Liver (tissue), 9 donors: Measurements from ENCODE around the gene FUT2. TPM values are rescaled to one million over a fixed set of nuclear protein-coding genes. Genes with fewer than 3 reads are reported as not detected.
A peak's percentile ranks its signal among the peaks of the same experiment; 100 is the strongest.

Experiments used
- DNase-seq: peaks from one replicate; pipeline ENCODE4 v3.0.0-alpha.2; 2017; ENCODE audit warnings: low spot score
- H3K27ac ChIP-seq, 2 donors: one replicate each; pipeline ENCODE4 v1.7.0; 2013; ENCODE audit warnings: inconsistent platforms in 2 of 2, low read length in 2 of 2, control low read depth in 1 of 2, low read depth in 1 of 2, mild to moderate bottlenecking in 1 of 2
- H3K27me3 ChIP-seq, 4 donors: one replicate each; pipeline versions ENCODE4 v1.6.1 to v1.7.0; 2013; ENCODE audit warnings: low read length in 3 of 4, inconsistent platforms in 1 of 4, mild to moderate bottlenecking in 1 of 4, moderate library complexity in 1 of 4; ENCODE audit not compliant: control insufficient read depth in 4 of 4, insufficient read depth in 4 of 4
- H3K36me3 ChIP-seq, 4 donors: one replicate each; pipeline versions ENCODE4 v1.6.1 to v1.7.0; 2013; ENCODE audit warnings: low read length in 3 of 4, mild to moderate bottlenecking in 3 of 4, low read depth in 1 of 4, moderate library complexity in 1 of 4; ENCODE audit not compliant: control insufficient read depth in 4 of 4, insufficient read depth in 3 of 4
- H3K4me1 ChIP-seq, 4 donors: one replicate each; pipeline versions ENCODE4 v1.6.1 to v1.7.0; 2013; ENCODE audit warnings: low read length in 3 of 4, mild to moderate bottlenecking in 3 of 4, moderate library complexity in 1 of 4; ENCODE audit not compliant: control insufficient read depth in 4 of 4, insufficient read depth in 4 of 4
- H3K4me3 ChIP-seq, 3 donors: one replicate each; pipeline versions ENCODE4 v1.6.1 to v1.7.0; 2013; ENCODE audit warnings: low read length in 3 of 3, control low read depth in 1 of 3, low read depth in 1 of 3, mild to moderate bottlenecking in 1 of 3
- H3K9ac ChIP-seq, 2 donors: one replicate each; pipeline ENCODE4 v1.7.0; 2013; ENCODE audit warnings: low read length in 2 of 2, mild to moderate bottlenecking in 2 of 2, moderate library complexity in 2 of 2, control low read depth in 1 of 2, low read depth in 1 of 2
- H3K9me3 ChIP-seq, 4 donors: one replicate each; pipeline versions ENCODE4 v1.6.1 to v1.7.0; 2013; ENCODE audit warnings: low read length in 3 of 4; ENCODE audit not compliant: control insufficient read depth in 4 of 4
- EGR1 ChIP-seq, 2 donors: IDR thresholded peaks; 2 replicates each; pipeline ENCODE4 v1.6.1; 2016 to 2018; ENCODE audit warnings: antibody characterized with exemption in 2 of 2, low read depth in 2 of 2
- FOXA2 ChIP-seq: IDR thresholded peaks from 2 replicates; pipeline ENCODE4 v1.6.1; 2016; ENCODE audit warnings: antibody characterized with exemption
- GABPA ChIP-seq, 2 donors: IDR thresholded peaks in 1 of 2; conservative IDR thresholded peaks in 1 of 2; 2 replicates each; pipeline ENCODE4 v1.6.1; 2016; ENCODE audit warnings: antibody characterized with exemption in 2 of 2, mild to moderate bottlenecking in 1 of 2, moderate library complexity in 1 of 2
- HNF4A ChIP-seq, 2 donors: conservative IDR thresholded peaks; 2 replicates each; pipeline ENCODE4 v1.6.1; 2016; ENCODE audit warnings: antibody characterized with exemption in 2 of 2, mild to moderate bottlenecking in 2 of 2
- RXRA ChIP-seq, 2 donors: IDR thresholded peaks; 2 replicates each; pipeline ENCODE4 v1.6.1; 2017 to 2018; ENCODE audit warnings: antibody characterized with exemption in 2 of 2, mild to moderate bottlenecking in 1 of 2
- SP1 ChIP-seq: IDR thresholded peaks from 2 replicates; pipeline ENCODE4 v1.6.1; 2018; ENCODE audit warnings: antibody characterized with exemption, mild to moderate bottlenecking
- YY1 ChIP-seq: IDR thresholded peaks from 2 replicates; pipeline ENCODE4 v1.6.1; 2016; ENCODE audit warnings: antibody characterized with exemption, mild to moderate bottlenecking
- WGBS: extraction: QIAGEN DNeasy Blood & Tissue Kit; methylation state at CpG from one replicate; pipeline ENCODE4 v1.1.7; 2013; 5-methylcytosine and 5-hydroxymethylcytosine counted together
- polyA plus RNA-seq, 2 donors: library from polyadenylated mRNA; stranded (reverse) in 1 of 2; unstranded in 1 of 2; fragments of 200-250 nt in 1 of 2; fragments of >200 nt in 1 of 2; fragmentation: Nextera tagmentation in 1 of 2; extraction: Ambion mirVana in 1 of 2; gene quantifications; one replicate each; pipeline versions ENCODE4 v1.2.1 to v1.2.3, GENCODE V29; 2013 to 2015
- total RNA-seq, 2 donors: library from RNA; depleted of rRNA; stranded (reverse); fragments of >200 nt; gene quantifications; one replicate each; pipeline ENCODE4 v1.2.3, GENCODE V29; 2014
- TF ChIP-seq, protein P1 (sequence below): IDR thresholded peaks from 2 replicates; pipeline ENCODE4 v1.6.1; 2016; ENCODE audit warnings: antibody characterized with exemption
- TF ChIP-seq, protein P2 (sequence below): IDR thresholded peaks from 2 replicates; pipeline ENCODE4 v1.6.1; 2016; ENCODE audit warnings: antibody characterized with exemption
- donor health status: healthy.
- donor health status: healthy.
- donor health status: healthy.
- donor health status: healthy.
- donor health status: healthy.

The FUT2 gene
- total and polyA plus RNA-seq, 4 donors: 0.02 to 0.38 (median 0.05) TPM; not detected in 1

DNA sequence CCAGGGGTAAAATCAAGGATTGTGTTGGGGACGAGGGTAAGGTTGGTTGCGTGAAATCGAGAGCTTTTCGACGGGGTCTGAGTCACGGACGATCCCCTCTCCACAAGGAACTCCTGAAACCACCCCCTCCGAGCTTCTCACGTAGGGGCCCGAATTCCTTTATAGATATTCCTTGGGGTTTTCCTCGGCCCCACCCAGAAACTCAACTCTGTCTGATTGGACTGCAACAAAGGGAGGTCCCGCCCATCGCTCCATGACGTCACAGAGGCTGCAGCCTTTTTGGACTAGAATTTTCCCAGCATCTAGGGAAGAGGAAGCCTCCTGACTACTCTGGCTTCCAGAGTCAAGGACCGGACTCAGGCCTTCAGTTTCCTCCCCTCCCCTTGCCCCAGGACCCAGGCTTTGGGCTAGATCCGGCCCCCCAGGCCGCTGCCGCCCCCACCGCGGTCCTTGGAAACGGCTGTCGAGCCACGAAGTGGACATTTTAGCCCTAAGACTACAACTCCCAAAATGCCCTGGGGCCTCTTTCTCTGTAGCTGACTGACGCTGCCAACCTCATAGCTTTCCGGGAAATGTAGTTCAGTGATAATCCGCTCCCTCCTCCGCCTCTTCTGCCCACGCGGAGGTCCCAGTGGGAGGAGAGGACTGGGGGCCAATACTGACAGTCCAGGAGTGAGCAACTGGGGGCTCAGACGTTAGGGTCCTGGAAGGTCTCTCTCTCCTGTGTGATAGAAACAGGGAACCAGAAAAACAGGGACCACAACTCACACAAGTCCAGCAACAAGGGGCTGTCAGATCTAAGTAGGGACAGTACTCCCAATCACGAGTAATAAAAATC is 51.2 kb downstream of the FUT2 start, which contains the start of gene IZUMO1:
TSS of gene IZUMO1 (minus strand) at position 172 of the 838 bp plus-strand sequence. CDS start 1,050 bp downstream, outside the sequence.
- Histone ChIP-seq H3K27me3 (no peaks in the 10 kb centered on the region), H3K27ac (peak within 1 kb of the TSS in 1 of 2 donors; percentile 55), H3K4me3 (peak within 1 kb of the TSS in 1 of 3 donors; percentile 10), H3K9ac (no peak within 1 kb of the TSS), H3K36me3 (no peaks in the 10 kb centered on the region), H3K4me1 (peaks cover 0 to 2% (median 0%) of the 10 kb centered on the region in 4 donors), H3K9me3 (no peaks in the 10 kb centered on the region)
- peak; percentile 89 for DNase-seq
- 17% methylated on average over 31 of the region's 31 CpGs for WGBS
- peak; percentile 20 for TF ChIP-seq YY1
- TF ChIP-seq HNF4A (conservative IDR thresholded peaks at IDR 0.05): peak in 1 of 2 donors; percentile 13
- no peak for TF ChIP-seq FOXA2

DNA sequence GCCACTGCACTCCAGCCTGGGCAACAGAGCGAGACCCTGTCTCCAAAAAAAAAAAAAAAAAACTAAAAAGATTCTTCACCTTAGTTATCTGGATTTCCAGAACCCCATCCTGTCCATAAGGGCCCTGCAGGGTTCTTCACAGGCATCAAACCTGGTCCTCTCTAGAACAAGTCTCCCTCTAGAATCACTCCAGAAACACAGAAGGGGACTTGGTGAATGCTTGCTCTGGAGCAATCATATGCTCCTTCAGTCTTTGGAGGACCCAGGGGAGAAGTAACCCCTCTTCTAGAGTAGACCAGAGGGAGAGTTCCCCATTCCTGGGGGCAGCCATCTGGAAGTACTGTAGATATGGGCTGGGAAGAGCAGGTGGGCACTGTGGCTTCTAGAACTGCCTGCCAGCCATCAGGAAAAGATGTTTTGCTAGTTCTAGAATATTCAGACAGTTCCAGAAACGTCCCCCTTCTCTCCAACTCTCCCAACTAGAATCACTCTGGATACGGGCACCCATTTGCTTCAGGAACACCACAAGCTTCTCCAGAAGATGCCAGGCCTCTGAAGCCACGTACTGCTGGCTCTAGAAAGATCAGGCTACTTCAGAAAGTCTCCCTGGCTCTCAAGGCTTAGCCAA is 53.9 kb downstream of the FUT2 start:
- Histone ChIP-seq H3K9ac (no peak overlapping the region), H3K27ac (no peak overlapping the region), H3K27me3 (no peaks in the 10 kb centered on the region), H3K4me1 (peaks cover 0 to 6% (median 3%) of the 10 kb centered on the region in 4 donors), H3K4me3 (no peak overlapping the region), H3K9me3 (no peaks in the 10 kb centered on the region), H3K36me3 (no peaks in the 10 kb centered on the region)
- TF ChIP-seq, protein P1, sequence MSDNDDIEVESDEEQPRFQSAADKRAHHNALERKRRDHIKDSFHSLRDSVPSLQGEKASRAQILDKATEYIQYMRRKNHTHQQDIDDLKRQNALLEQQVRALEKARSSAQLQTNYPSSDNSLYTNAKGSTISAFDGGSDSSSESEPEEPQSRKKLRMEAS: no peak
- TF ChIP-seq SP1 (no peak), EGR1 (IDR thresholded peaks at IDR 0.05; ENCODE audit: low read depth in 2 of 2) (no peak), GABPA (IDR thresholded peaks at IDR 0.05 in 1 of 2, conservative IDR thresholded peaks at IDR 0.05 in 1 of 2) (no peak)
- TF ChIP-seq, protein P2, sequence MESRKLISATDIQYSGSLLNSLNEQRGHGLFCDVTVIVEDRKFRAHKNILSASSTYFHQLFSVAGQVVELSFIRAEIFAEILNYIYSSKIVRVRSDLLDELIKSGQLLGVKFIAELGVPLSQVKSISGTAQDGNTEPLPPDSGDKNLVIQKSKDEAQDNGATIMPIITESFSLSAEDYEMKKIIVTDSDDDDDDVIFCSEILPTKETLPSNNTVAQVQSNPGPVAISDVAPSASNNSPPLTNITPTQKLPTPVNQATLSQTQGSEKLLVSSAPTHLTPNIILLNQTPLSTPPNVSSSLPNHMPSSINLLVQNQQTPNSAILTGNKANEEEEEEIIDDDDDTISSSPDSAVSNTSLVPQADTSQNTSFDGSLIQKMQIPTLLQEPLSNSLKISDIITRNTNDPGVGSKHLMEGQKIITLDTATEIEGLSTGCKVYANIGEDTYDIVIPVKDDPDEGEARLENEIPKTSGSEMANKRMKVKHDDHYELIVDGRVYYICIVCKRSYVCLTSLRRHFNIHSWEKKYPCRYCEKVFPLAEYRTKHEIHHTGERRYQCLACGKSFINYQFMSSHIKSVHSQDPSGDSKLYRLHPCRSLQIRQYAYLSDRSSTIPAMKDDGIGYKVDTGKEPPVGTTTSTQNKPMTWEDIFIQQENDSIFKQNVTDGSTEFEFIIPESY: no peak
- WGBS: 88% methylated on average over 4 of the region's 4 CpGs
- no peak for DNase-seq

DNA sequence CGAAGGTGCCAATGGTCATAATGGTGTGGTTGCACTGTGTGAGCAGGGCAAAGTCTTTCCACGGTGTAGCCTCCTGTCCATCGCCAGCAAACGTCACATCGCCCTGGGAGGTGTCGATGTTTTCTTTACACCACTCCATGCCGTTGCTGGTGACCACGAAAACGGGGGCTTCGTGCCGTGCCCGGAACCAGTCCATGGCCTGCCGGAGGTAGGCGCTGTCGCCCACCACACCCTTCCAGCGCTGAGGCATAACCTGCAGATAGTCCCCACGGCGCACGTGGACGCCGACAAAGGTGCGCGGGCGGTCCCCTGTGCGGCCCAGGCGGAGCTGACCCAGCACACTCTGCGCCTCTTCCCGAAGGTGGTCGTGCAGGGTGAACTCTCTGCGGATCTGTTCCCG is 54.6 kb downstream of the FUT2 start:
- WGBS: 87% methylated on average over 31 of the region's 31 CpGs
- H3K4me3 ChIP-seq: no peak overlapping the region
- H3K36me3 ChIP-seq: no peaks in the 10 kb centered on the region
- no peak overlapping the region for H3K9ac ChIP-seq
- no peak overlapping the region for H3K27ac ChIP-seq
- TF ChIP-seq HNF4A (conservative IDR thresholded peaks at IDR 0.05) (peak; percentile 26 to 43), RXRA (IDR thresholded peaks at IDR 0.05) (no peak), FOXA2 (no peak)
- DNase-seq: no peak
- peaks cover 0 to 9% (median 4%) of the 10 kb centered on the region in 4 donors for H3K4me1 ChIP-seq
- no peaks in the 10 kb centered on the region for H3K27me3 ChIP-seq
- no peaks in the 10 kb centered on the region for H3K9me3 ChIP-seq
